ENCODE data around the gene R3HDM2.

DNA sequence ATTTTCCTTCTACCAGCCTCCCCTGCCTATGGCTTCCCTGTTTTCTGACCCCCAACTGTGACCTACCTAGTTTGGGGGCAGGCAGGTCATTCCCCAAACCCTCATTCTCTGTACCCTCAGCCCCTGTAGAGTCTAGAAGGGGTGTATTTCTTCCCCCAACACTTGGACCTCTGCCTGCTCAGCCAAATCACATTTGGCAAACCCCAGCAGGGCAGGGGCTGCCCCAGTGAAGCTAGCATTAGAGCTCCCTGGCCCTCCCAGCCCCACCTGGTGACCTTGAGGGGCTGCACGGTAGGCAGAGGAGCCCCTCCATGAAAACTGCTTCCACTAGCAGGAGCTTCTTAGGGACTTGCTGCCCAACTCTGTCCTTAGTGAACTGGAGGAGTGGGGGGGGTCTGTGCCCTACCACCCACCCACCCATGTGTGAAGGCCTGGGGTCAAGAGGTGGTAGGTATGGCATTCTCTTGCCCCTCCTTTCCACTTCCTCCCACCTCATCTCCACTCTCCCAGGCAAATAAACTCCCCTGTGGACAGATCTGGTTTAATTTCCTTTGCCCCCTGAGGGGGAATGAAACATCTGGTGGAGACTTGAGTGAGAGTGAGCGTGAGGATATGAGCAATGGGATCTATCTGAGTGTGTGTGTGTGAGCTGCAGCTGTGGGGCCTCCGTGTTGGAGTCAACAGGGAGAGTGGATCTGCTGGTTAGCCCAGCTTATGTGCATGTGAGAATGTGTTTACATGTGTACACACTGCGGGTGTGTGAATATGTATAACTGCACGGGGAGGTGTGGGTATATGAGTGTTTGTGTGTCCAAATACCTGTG lies 212.6 kb downstream of the R3HDM2 start:
- TF ChIP-seq CTCF (IDR thresholded peaks at IDR 0.05) (no peak), POLR2A (IDR thresholded peaks at IDR 0.05) (no peak), EP300 (IDR thresholded peaks at IDR 0.05; ENCODE audit: low read depth) (no peak)

All from transverse colon (tissue), 3 donors.